T-helper 2 cell treated with Interferon-gamma antibody and Interleukin-4, amounts not matched to agents 5 μg/mL and 100 μg/mL, for 36 hours (primary cell): ENCODE results near the gene ZNF438.

ENCODE experiments used
- DNase-seq: peaks from one replicate; pipeline ENCODE4 v3.0.0; 2021; ENCODE audit warnings: low spot score
- H3K27ac Mint-ChIP-seq: one replicate; pipeline ENCODE4 v1.8.0; 2021; ENCODE audit warnings: mild to moderate bottlenecking, mixed read lengths
- H3K27me3 Mint-ChIP-seq: one replicate; pipeline ENCODE4 v1.8.0; 2021; ENCODE audit warnings: low read depth, mixed read lengths
- H3K36me3 Mint-ChIP-seq: one replicate; pipeline ENCODE4 v1.8.0; 2021; ENCODE audit warnings: low read depth, mixed read lengths
- H3K4me1 Mint-ChIP-seq: one replicate; pipeline ENCODE4 v1.8.0; 2021; ENCODE audit warnings: low read depth, mixed read lengths
- H3K4me3 Mint-ChIP-seq: one replicate; pipeline ENCODE4 v1.8.0; 2022; ENCODE audit warnings: mild to moderate bottlenecking, moderate library complexity, mixed read lengths
- H3K9me3 Mint-ChIP-seq: one replicate; pipeline ENCODE4 v1.8.0; 2021; ENCODE audit warnings: mixed read lengths

Gene ZNF438

GRCh38 chr10:31014161-31014875, 17.3 kb downstream of the ZNF438 start:
- peaks cover 6% of the 10 kb centered on the region for H3K36me3 Mint-ChIP-seq
- no peak for DNase-seq
- H3K27me3 Mint-ChIP-seq: no peaks in the 10 kb centered on the region
- H3K9me3 Mint-ChIP-seq: no peaks in the 10 kb centered on the region
- H3K4me3 Mint-ChIP-seq: no peak overlapping the region
- H3K27ac Mint-ChIP-seq: no peak overlapping the region
- peaks cover 9% of the 10 kb centered on the region for H3K4me1 Mint-ChIP-seq

GRCh38 chr10:31013331-31013730, 18.3 kb downstream of the ZNF438 start:
- peaks cover 10% of the 10 kb centered on the region for H3K4me1 Mint-ChIP-seq
- no peak overlapping the region for H3K4me3 Mint-ChIP-seq
- no peaks in the 10 kb centered on the region for H3K27me3 Mint-ChIP-seq
- DNase-seq: no peak
- H3K27ac Mint-ChIP-seq: no peak overlapping the region
- peaks cover 6% of the 10 kb centered on the region for H3K36me3 Mint-ChIP-seq
- H3K9me3 Mint-ChIP-seq: no peaks in the 10 kb centered on the region

- no peak for DNase-seq
- Mint-ChIP-seq H3K27ac (peak overlapping the region; percentile 27), H3K36me3 (peaks cover 6% of the 10 kb centered on the region), H3K9me3 (no peaks in the 10 kb centered on the region), H3K4me1 (peaks cover 15% of the 10 kb centered on the region), H3K27me3 (no peaks in the 10 kb centered on the region), H3K4me3 (no peak overlapping the region)
Observed at GRCh38 chr10:31011665-31012022, 20.0 kb downstream of the ZNF438 start.

GRCh38 chr10:31011017-31011664, 20.5 kb downstream of the ZNF438 start:
- Mint-ChIP-seq H3K36me3 (peaks cover 9% of the 10 kb centered on the region), H3K27ac (peak overlapping the region; percentile 35), H3K9me3 (no peaks in the 10 kb centered on the region), H3K4me1 (peaks cover 16% of the 10 kb centered on the region), H3K4me3 (no peak overlapping the region), H3K27me3 (no peaks in the 10 kb centered on the region)
- no peak for DNase-seq

- H3K9me3 Mint-ChIP-seq: no peaks in the 10 kb centered on the region
- no peak for DNase-seq
- peaks cover 14% of the 10 kb centered on the region for H3K36me3 Mint-ChIP-seq
- H3K27ac Mint-ChIP-seq: no peak overlapping the region
- no peaks in the 10 kb centered on the region for H3K27me3 Mint-ChIP-seq
- no peak overlapping the region for H3K4me3 Mint-ChIP-seq
- H3K4me1 Mint-ChIP-seq: peaks cover 24% of the 10 kb centered on the region
Observed at GRCh38 chr10:31010062-31010461, 21.6 kb downstream of the ZNF438 start.

- H3K9me3 Mint-ChIP-seq: no peaks in the 10 kb centered on the region
- no peaks in the 10 kb centered on the region for H3K27me3 Mint-ChIP-seq
- H3K36me3 Mint-ChIP-seq: peaks cover 13% of the 10 kb centered on the region
- H3K4me3 Mint-ChIP-seq: no peak overlapping the region
- DNase-seq: no peak
- peaks cover 30% of the 10 kb centered on the region for H3K4me1 Mint-ChIP-seq
- no peak overlapping the region for H3K27ac Mint-ChIP-seq
Observed at GRCh38 chr10:31005895-31006294, 25.8 kb downstream of the ZNF438 start.

GRCh38 chr10:31004611-31005193, 27.0 kb downstream of the ZNF438 start:
- Mint-ChIP-seq H3K27ac (no peak overlapping the region), H3K4me1 (peaks cover 38% of the 10 kb centered on the region), H3K4me3 (no peak overlapping the region), H3K27me3 (no peaks in the 10 kb centered on the region), H3K36me3 (peaks cover 13% of the 10 kb centered on the region), H3K9me3 (no peaks in the 10 kb centered on the region)
- no peak for DNase-seq

- Mint-ChIP-seq H3K27ac (no peak overlapping the region), H3K36me3 (peaks cover 16% of the 10 kb centered on the region), H3K4me1 (peaks cover 52% of the 10 kb centered on the region), H3K9me3 (no peaks in the 10 kb centered on the region), H3K4me3 (no peak overlapping the region), H3K27me3 (no peaks in the 10 kb centered on the region)
- no peak for DNase-seq
Observed at GRCh38 chr10:31001740-31002139, 29.9 kb downstream of the ZNF438 start.

GRCh38 chr10:31000867-31001266, 30.8 kb downstream of the ZNF438 start:
- peaks cover 54% of the 10 kb centered on the region for H3K4me1 Mint-ChIP-seq
- peaks cover 8% of the 10 kb centered on the region for H3K9me3 Mint-ChIP-seq
- H3K36me3 Mint-ChIP-seq: peaks cover 19% of the 10 kb centered on the region
- no peak overlapping the region for H3K27ac Mint-ChIP-seq
- H3K27me3 Mint-ChIP-seq: no peaks in the 10 kb centered on the region
- no peak overlapping the region for H3K4me3 Mint-ChIP-seq
- DNase-seq: no peak

- Mint-ChIP-seq H3K27ac (peak overlapping the region; percentile 5), H3K4me1 (peaks cover 51% of the 10 kb centered on the region), H3K36me3 (peaks cover 21% of the 10 kb centered on the region), H3K27me3 (no peaks in the 10 kb centered on the region), H3K9me3 (peaks cover 14% of the 10 kb centered on the region), H3K4me3 (no peak overlapping the region)
- no peak for DNase-seq
Observed at GRCh38 chr10:31000071-31000782, 31.4 kb downstream of the ZNF438 start.

GRCh38 chr10:30999070-30999712, 32.5 kb downstream of the ZNF438 start:
- Mint-ChIP-seq H3K27ac (peak overlapping the region; percentile 87), H3K9me3 (peaks cover 23% of the 10 kb centered on the region), H3K4me1 (peaks cover 41% of the 10 kb centered on the region), H3K36me3 (peaks cover 22% of the 10 kb centered on the region), H3K27me3 (no peaks in the 10 kb centered on the region), H3K4me3 (peak overlapping the region; percentile 60)
- DNase-seq: peak; percentile 30

GRCh38 chr10:30997536-30998235, 34.0 kb downstream of the ZNF438 start:
- Mint-ChIP-seq H3K27ac (peak overlapping the region; percentile 89), H3K9me3 (peaks cover 27% of the 10 kb centered on the region)

GRCh38 chr10:30996481-30997005, 35.1 kb downstream of the ZNF438 start:
- H3K4me3 Mint-ChIP-seq: peak overlapping the region; percentile 14
- H3K27ac Mint-ChIP-seq: peak overlapping the region; percentile 53
- H3K9me3 Mint-ChIP-seq: peaks cover 27% of the 10 kb centered on the region
- H3K36me3 Mint-ChIP-seq: peaks cover 31% of the 10 kb centered on the region
- H3K4me1 Mint-ChIP-seq: peaks cover 40% of the 10 kb centered on the region
- no peak for DNase-seq
- H3K27me3 Mint-ChIP-seq: no peaks in the 10 kb centered on the region

More at GRCh38 chr10:30997536-30998235, 34.0 kb downstream of the ZNF438 start:
- peaks cover 31% of the 10 kb centered on the region for H3K36me3 Mint-ChIP-seq
- peak overlapping the region; percentile 61 for H3K4me3 Mint-ChIP-seq
- no peak for DNase-seq
- peaks cover 41% of the 10 kb centered on the region for H3K4me1 Mint-ChIP-seq
- no peaks in the 10 kb centered on the region for H3K27me3 Mint-ChIP-seq
